Medulla oblongata (tissue), 1 donor: Measurements from ENCODE around the gene STMP1.

Experiments
- DNase-seq: peaks from one replicate; pipeline ENCODE4 v3.0.0-alpha.2; 2015; ENCODE audit errors: extremely low spot score

Gene STMP1

DNA sequence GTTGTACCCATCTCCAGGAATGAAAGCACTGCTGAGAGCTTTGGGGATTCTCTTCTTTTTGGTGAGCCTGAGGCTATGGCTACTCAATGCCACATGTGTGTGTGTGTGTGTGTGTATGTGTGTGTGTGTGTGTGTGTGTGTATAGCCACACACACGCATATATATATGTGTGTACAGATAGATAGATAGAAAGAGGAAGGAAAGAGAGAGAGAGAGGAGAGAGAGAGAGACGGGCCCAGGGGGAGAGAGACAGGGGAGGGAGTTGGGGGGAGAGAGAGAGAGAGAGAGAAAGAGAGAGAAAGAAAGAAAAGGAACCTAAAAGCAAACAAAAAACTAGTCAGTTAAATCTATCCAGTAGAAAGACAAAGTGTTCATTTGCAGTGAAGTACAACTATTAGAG, 57.4 kb downstream of the STMP1 start:
- no peak for DNase-seq

GRCh38 chr7:135721198-135721820, 59.0 kb downstream of the STMP1 start:
- DNase-seq: no peak

- no peak for DNase-seq
Measured at GRCh38 chr7:135723411-135723810, 61.1 kb downstream of the STMP1 start.
